HFF-Myc (cell line): Measurements from ENCODE around the gene SIRT5.

ENCODE experiments used
- DNase-seq: peaks from one replicate; pipeline ENCODE4 v3.0.0-alpha.2; 2011; ENCODE audit warnings: low read depth; ENCODE audit errors: extremely low read depth
- H3K4me3 ChIP-seq: replicated peaks from 2 replicates; pipeline ENCODE4 v1.5.1; 2011; ENCODE audit warnings: low read depth, mild to moderate bottlenecking, control low read depth, low read length
- TF ChIP-seq, protein P1 (sequence below): IDR thresholded peaks from 2 replicates; pipeline ENCODE4 v1.5.1; 2012; ENCODE audit warnings: mild to moderate bottlenecking, low read depth, low read length, control low read depth; ENCODE audit errors: missing control alignments

The SIRT5 gene

GRCh38 chr6:13655700-13656099, 81.3 kb downstream of the SIRT5 start:
- no peak for DNase-seq
- TF ChIP-seq, protein P1, sequence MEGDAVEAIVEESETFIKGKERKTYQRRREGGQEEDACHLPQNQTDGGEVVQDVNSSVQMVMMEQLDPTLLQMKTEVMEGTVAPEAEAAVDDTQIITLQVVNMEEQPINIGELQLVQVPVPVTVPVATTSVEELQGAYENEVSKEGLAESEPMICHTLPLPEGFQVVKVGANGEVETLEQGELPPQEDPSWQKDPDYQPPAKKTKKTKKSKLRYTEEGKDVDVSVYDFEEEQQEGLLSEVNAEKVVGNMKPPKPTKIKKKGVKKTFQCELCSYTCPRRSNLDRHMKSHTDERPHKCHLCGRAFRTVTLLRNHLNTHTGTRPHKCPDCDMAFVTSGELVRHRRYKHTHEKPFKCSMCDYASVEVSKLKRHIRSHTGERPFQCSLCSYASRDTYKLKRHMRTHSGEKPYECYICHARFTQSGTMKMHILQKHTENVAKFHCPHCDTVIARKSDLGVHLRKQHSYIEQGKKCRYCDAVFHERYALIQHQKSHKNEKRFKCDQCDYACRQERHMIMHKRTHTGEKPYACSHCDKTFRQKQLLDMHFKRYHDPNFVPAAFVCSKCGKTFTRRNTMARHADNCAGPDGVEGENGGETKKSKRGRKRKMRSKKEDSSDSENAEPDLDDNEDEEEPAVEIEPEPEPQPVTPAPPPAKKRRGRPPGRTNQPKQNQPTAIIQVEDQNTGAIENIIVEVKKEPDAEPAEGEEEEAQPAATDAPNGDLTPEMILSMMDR, result no peak
- H3K4me3 ChIP-seq, result no peak overlapping the region

DNA sequence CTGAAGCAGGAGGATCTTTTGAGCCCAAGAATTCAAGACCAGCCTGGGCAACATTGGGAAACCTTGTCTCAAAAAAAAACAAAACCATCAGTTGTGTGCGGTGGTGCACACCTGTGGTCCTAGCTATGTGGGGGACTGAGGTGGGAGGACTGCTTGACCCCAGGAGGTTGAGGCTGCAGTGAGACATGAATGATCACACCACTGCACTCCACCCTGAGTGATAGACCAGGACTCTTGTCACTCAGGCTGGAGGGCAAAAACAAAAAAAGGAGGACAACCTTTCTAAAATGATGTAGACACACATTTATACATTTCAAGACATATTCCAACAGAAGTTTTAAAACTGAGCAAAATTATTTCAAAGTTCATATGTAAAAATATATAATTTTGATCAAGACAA, 85.9 kb downstream of the SIRT5 start:
- DNase-seq, result no peak
- TF ChIP-seq, protein P1, result no peak
- no peak overlapping the region for H3K4me3 ChIP-seq

- no peak for DNase-seq
- TF ChIP-seq, protein P1, result no peak
- no peak overlapping the region for H3K4me3 ChIP-seq
Measured at GRCh38 chr6:13660893-13661292, 86.5 kb downstream of the SIRT5 start.

DNA sequence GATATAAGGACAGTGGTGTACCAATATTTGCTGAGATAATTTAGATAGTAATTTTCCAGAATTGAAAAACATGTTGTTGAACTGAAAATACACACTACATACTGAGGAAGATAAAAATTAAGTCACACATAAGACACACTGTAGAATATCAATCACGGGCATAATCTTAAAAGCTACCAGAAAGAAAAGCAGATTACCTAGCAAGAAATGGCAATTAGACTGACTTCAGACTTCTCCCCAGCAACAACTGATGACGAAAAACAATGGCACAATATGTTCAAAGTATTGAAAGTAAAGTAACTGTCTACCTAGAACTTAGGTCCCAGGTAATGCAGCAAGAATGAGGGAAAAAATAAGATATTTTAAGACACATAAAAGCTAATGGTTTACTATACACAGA, 87.2 kb downstream of the SIRT5 start:
- TF ChIP-seq, protein P1, result no peak
- no peak overlapping the region for H3K4me3 ChIP-seq
- DNase-seq, result no peak

DNA sequence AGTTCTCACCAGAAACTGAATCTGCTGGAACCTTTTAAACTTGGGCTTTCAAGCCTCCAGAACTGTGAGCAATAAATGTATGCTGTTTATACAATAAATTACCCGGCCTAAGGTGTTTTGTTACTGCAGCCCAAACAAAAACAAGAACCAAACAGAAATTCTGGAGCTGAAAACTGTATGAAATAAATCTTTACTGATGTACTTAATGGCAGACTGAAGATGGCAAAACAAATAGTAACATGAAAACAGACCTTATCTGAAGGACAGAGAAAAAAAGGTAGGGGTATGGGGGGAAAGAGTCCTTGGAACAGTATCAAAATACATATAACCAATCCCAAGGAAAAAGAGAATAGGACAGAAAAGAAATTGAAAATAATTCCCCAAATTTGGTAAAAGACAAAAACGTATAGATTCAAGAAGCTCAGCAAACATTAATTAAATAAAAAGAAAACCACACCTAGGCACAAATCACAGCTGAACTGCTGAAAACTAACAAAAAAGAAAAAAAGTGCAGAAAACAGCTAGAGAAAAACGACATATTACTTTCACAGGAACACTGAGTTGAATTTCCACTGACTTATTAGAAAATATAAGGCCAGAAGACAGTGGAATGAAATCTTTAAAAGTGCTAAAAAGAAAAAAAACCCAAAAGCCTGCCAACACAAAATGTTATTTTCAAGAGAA, 88.4 kb downstream of the SIRT5 start:
- DNase-seq, result no peak
- TF ChIP-seq, protein P1, result no peak
- no peak overlapping the region for H3K4me3 ChIP-seq

DNA sequence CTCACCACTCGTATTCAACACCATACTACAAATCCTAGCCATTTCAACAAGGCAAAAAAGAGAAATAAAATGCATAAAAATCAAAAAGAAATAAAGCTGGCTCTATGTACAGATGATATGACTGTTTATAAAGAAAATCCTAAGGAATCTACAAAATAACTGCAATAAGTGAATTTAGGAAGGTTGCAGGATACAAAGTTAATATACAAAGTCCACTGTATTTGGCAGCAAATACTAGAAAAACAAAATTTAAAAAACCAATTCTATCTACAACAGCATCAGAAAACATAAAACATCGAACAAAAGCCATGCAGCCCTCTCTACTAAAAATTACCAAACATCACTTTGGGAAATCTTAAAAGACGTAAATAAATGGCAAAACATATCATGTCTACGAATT, 89.6 kb downstream of the SIRT5 start:
- H3K4me3 ChIP-seq, result no peak overlapping the region
- no peak for DNase-seq
- TF ChIP-seq, protein P1, result no peak
